Left lung (tissue), 10 donors: ENCODE measurements around the gene RTP3. TPM values are rescaled to one million over a fixed set of nuclear protein-coding genes. Genes with fewer than 3 reads are reported as not detected.

Experiments
- ATAC-seq: fragments of 200-7000 bp; cut with Tn5 transposase; one replicate; pipeline ENCODE4 v1.9.1; 2020; ENCODE audit warnings: moderate library complexity
- DNase-seq, 4 donors: peaks; one replicate each; pipeline ENCODE4 v3.0.0-alpha.2; 2013 to 2020
- H3K27ac ChIP-seq, 2 donors: fragments of 200-600 bp; sonication (generic) in 1 of 2; one replicate each; pipeline versions ENCODE4 v1.5.0 to v1.8.0; 2020 to 2021
- H3K27me3 ChIP-seq, 2 donors: fragments of 200-600 bp; sonication (generic) in 1 of 2; one replicate each; pipeline versions ENCODE4 v1.5.0 to v1.8.0; 2020 to 2021
- H3K36me3 ChIP-seq, 2 donors: fragments of 200-600 bp; sonication (generic) in 1 of 2; one replicate each; pipeline versions ENCODE4 v1.5.0 to v1.8.0; 2020 to 2021
- H3K4me1 ChIP-seq, 2 donors: fragments of 200-600 bp; one replicate each; pipeline ENCODE4 v1.8.0; 2021
- H3K4me3 ChIP-seq, 2 donors: fragments of 200-600 bp; sonication (generic) in 1 of 2; one replicate each; pipeline versions ENCODE4 v1.5.0 to v1.8.0; 2020 to 2021; ENCODE audit warnings: mild to moderate bottlenecking in 1 of 2
- H3K9me3 ChIP-seq, 2 donors: fragments of 200-600 bp; sonication (generic) in 1 of 2; one replicate each; pipeline versions ENCODE4 v1.5.0 to v1.8.0; 2020 to 2021
- CTCF ChIP-seq, 2 donors: fragments of 200-600 bp; sonication (generic) in 1 of 2; IDR thresholded peaks; one replicate each; pipeline versions ENCODE4 v1.5.0 to v1.8.0; 2021; ENCODE audit warnings: antibody characterized with exemption in 2 of 2
- intact Hi-C, 2 donors: fragments of 100-400 bp; cut with DNase I; formaldehyde crosslinking; loops; one replicate each; pipeline versions ENCODE4 v1.11.2 to v1.14.2; 2022
- polyA plus RNA-seq, 6 donors: library from polyadenylated mRNA; unstranded; fragments of 120-200 nt; gene quantifications; one replicate each; pipeline ENCODE4 v1.2.1, GENCODE V29; 2013; ENCODE audit not compliant: insufficient read length in 6 of 6
- total RNA-seq, 2 donors: library from RNA; stranded (reverse); fragmentation: NEBNext Ultra II Directional; extraction: Animal tissue kit (Norgen Biotek cat#: 25700); gene quantifications; one replicate each; pipeline ENCODE4 v1.2.1, GENCODE V29; 2021
- donor health status: DM: no; HTN: yes; CAD: no.
- donor health status: DM: no; HTN: no; CAD: no.

RTP3 gene
- total and polyA plus RNA-seq, 8 donors = 0.13 TPM; not detected in 7

- no peak for DNase-seq
- no peak overlapping the region for H3K4me3 ChIP-seq
- intact Hi-C loops = no loop called here
- ATAC-seq = no peak
- H3K4me1 ChIP-seq = peaks cover 0 to 11% of the 10 kb centered on the region in 2 donors
- no peaks in the 10 kb centered on the region for H3K36me3 ChIP-seq
- H3K27me3 ChIP-seq = no peaks in the 10 kb centered on the region
- no peak overlapping the region for H3K27ac ChIP-seq
- H3K9me3 ChIP-seq = no peaks in the 10 kb centered on the region
- TF ChIP-seq CTCF (IDR thresholded peaks at IDR 0.05) = no peak
Observed at GRCh38 chr3:46481636-46482035, 16.1 kb upstream of the RTP3 start.

GRCh38 chr3:46482632-46483350 is 15.0 kb upstream of the RTP3 start:
- intact Hi-C loops = no loop called here
- Histone ChIP-seq H3K27ac (no peak overlapping the region), H3K4me3 (no peak overlapping the region), H3K4me1 (peaks cover 0 to 11% of the 10 kb centered on the region in 2 donors), H3K36me3 (no peaks in the 10 kb centered on the region), H3K27me3 (no peaks in the 10 kb centered on the region), H3K9me3 (no peaks in the 10 kb centered on the region)
- TF ChIP-seq CTCF (IDR thresholded peaks at IDR 0.05) = no peak
- ATAC-seq (no peak), DNase-seq (no peak)

GRCh38 chr3:46483825-46484224 is 14.0 kb upstream of the RTP3 start:
- intact Hi-C loops = no loop called here

GRCh38 chr3:46484388-46484787 is 13.4 kb upstream of the RTP3 start:
- intact Hi-C loops = no loop called here

More at GRCh38 chr3:46483825-46484224, 14.0 kb upstream of the RTP3 start:
- no peak for TF ChIP-seq CTCF (IDR thresholded peaks at IDR 0.05)
- no peak overlapping the region for H3K27ac ChIP-seq
- no peak overlapping the region for H3K4me3 ChIP-seq
- ATAC-seq (no peak), DNase-seq (no peak)
- H3K9me3 ChIP-seq = no peaks in the 10 kb centered on the region
- H3K36me3 ChIP-seq = no peaks in the 10 kb centered on the region
- no peaks in the 10 kb centered on the region for H3K27me3 ChIP-seq
- peaks cover 3 to 20% of the 10 kb centered on the region in 2 donors for H3K4me1 ChIP-seq

More at GRCh38 chr3:46484388-46484787, 13.4 kb upstream of the RTP3 start:
- Histone ChIP-seq H3K4me1 (peaks cover 5 to 24% of the 10 kb centered on the region in 2 donors), H3K27me3 (no peaks in the 10 kb centered on the region), H3K9me3 (no peaks in the 10 kb centered on the region), H3K27ac (no peak overlapping the region), H3K36me3 (no peaks in the 10 kb centered on the region), H3K4me3 (no peak overlapping the region)
- ATAC-seq (no peak), DNase-seq (no peak)
- no peak for TF ChIP-seq CTCF (IDR thresholded peaks at IDR 0.05)
